ENCODE measurements around the gene HSPBP1.

The HSPBP1 gene

DNA sequence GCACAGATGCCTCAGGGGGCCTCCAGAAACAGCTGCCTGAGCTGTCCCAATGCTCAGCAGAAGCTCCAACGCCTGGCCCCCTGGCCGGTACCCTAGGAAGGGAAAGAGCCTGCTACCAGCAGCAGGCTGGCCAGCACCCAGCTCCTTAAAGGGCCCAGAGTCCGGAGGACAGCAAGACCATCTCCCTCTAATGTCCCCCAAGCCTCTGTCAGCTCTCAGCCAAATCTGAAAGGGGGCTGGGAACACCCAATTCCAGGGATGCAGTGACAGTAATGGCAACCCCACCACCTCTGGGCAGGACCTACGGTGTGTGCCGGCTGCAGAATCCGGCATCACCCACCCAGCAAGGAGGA is 25.3 kb downstream of the HSPBP1 start:
- DNase-seq (ENCODE audit: low spot score), result no peak

DNA sequence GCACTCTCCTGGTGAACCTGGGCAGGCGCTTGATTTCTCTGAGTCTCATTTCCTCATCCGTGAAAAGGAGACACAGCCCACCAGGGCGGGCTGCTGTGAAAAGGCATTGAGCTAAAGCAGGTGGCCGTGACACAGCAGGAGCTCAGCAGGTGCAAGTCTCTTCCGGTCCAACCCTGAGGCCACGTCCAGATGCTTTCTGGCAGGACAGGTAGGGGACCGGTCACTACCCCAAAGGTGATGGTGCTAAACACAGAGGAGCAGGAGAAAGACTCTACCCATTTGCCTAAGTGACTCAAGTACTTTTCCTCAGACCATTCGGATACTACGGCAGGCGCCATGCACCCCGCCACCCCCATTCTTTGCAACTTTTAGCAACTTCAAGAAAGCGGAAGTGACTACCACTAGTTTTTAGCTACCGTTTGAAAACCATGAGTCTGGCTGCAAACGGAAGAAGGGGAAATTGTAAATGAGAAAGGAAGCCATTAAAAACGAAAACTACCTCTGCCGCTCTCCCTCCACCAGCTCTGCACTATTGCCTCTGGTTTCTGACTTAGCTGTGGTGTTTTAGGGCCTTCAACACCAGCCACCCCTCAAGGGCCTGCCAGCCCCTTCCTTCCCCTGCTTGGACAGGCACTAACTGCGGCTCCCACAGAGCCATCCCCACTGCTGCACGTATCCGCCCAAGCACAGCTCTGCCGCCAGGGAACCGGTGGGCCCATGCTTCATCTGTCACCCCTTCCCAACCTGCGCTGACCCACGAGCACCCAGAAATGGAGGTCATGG is 25.9 kb downstream of the HSPBP1 start:
- no peak for DNase-seq (ENCODE audit: low spot score)

DNA sequence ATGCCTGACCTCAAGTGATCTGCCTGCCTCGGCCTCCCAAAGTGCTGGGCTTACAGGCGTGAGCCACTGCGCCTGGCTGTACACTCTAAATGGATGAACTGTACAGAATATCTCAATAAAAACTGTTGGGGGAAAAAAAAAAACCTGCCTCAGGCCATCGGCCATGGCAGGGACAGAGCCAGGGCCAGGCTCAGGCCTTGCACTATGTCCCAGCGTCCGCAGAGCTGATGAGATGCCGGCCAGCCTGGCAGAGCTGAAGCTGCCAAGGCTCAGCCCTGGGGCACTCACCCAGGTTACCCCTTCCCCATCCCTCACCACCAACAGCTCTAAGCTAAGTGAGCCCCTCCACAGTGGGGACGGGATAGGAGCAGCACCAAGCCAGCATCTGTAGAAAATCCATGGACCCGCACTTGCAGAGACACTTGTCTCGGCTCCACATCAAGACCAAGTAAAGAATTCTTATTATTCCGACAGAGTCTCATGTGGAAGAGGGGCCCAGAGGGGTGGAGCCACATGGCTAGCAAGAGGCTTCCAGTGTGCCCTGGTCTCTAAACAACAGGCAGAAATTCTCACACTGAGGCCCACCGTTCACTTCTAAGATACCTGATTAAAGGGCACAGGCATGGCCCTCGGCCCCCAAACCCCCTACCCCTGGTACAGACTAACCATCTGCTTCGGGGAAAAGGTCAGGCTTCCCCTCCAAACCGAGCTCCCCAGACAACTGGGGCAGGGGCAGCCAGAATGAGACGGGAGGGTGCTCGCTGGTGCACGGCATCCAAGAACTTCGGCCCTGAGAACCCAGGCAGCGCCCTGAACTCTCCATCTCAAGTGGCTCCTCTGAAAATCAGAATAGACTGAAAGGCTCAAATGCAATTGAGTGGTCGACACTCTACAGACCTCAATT is 26.9 kb downstream of the HSPBP1 start:
- DNase-seq (ENCODE audit: low spot score), result no peak

DNA sequence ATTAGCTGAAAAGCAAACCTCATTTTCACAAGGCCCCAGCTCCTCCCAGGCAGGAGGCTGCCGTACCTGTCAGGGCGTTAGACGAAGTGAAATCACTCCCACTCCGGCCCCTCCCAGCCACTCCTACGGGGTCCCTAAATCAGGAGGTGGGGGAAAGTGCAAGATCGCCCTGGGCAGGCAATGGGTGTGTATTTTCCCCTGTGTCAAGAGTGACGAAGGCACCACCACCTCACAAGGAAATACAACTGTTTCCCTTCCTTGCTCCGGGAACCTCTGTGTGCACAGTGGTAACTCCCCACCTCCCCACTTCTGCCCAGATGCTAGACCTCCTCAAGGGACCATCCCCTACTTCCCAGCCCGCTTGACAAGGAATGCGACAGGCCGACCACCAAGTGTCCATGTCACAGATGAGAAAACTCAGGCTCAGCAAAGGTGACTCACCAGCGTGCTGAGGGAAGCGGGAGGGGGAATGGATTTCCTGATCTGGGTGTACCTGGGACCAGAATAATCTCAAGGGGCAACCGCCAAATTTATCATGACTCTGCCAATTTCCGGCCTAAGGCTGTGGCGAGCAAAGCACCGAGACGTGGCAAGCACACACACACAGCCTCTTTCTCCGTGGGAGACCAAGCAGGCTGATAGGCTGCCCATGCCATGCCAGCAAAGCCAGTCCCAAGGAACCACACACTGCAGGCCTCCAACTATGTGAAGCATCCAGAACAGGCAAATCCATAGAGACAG is 28.4 kb downstream of the HSPBP1 start:
- no peak for DNase-seq (ENCODE audit: low spot score)

DNA sequence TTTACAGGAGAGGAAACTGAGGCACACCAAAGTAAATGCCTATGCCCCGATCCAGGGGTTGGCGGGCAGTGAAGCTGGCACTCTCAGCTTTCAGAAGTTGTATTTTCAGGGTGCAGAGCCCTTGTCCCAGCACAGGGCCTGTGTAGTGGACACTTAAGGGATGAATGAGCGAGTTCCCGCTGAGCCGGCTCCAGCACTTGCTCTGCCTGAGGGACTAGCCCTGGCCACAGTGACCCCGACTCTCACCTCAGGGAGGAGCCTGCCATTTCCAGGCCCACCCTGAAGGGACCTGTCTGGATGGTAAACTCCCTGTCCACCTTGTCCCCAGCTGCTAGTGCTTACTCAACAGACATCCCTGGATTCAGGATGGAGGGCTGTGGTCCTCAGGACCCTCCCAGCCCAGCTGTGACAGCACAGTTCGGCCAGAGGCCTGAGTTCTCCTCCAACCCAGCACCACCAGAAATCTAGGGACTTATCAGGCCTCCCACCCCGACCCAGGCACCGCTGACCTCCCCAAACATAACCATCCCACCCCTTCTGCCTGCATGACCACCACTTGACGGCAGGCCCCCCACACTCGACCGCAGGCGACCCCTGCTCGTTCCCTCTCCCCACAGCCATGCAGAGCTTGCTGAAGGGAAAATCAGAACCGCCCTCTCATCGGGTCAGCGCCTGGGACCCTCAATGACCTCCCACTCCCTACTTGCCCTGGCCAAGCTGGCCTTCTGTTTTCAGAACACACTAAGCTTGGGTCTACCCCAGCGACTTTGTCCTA is 29.5 kb downstream of the HSPBP1 start:
- no peak for DNase-seq (ENCODE audit: low spot score)

DNA sequence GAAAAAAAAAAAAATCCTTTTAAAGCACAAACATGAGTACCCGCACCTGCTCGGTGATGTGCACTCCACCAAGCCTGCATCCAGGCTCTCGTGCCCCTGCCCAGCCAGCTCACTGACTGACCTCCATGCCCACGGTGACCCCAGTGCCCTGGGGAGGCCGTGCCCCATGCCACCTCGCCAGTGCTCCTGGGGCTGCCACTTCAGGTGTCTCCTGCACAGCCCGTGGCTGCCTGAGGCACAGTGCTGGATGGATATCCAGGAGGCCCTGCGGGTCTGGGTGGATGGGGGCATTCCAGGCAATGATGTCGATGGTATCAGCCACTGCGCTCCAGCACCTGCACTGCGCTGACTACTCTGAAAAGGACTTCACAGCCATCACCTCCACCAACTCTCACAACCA is 30.1 kb downstream of the HSPBP1 start:
- no peak for DNase-seq (ENCODE audit: low spot score)

DNA sequence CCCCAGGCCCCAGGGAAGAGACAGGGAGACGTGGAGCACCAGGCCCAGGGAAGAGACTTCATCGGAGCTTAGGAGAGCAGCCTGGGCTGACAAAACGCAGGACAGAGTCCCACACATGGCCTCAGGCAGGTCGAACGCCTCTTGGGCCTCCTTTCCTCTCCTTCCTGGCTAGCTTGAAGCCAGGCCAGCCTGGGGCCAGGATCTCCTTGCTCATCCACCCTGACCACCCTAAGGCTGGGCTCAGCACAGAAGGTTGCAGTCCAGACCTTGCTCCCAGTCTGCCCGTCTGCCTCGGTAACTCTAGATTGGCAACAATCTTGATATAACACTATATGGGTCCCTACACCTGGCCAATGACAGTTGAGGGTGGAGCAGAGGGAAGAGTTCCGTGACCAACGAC is 31.2 kb downstream of the HSPBP1 start:
- no peak for DNase-seq (ENCODE audit: low spot score)

DNA sequence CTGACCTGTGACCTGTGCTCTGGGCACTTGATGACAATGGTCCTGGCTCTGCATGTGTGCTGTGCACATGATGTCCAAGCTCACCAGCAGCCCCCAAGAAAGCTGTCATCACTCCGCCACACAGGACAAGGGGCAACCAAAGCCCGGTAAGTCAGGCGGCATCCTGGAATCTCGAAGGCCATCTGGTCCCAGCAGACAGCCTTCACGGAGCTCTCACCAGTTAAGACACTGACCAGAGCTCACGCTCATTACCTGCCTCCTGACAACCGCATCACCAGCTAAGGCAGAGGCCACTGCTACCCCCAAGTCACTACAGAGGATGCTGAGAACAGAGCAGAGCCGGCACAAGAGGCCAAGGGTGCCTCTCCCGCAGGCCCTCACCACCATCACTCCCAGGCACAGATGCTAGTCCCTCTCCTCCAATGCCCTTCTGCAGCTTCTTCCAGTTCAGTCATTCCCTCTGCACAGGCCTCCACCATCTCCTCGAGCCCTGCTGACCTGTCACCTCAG is 31.7 kb downstream of the HSPBP1 start:
- DNase-seq (ENCODE audit: low spot score), result no peak

DNA sequence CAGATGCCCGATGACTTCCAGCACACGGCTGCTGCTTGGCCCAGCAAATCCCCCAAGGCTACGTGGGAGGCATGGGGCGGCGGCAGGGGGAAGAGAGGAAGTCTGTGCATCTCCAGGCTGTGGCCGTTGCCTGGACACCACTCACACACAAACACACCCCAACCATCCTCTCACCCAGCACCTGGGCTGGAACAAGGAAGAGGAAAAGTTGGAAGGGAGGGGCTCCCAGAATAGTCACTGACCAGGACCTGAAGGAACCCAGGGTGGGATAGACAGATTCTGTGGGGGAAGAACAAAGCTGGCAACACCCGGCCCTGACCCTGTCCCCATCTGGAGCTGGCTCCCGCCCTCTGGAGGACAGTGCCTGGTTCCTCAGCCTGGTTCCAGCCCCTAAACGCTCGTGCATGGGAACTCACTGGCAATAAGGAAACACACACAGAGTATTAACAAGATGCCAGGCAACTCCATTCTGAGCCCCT is 32.2 kb downstream of the HSPBP1 start:
- no peak for DNase-seq (ENCODE audit: low spot score)

DNA sequence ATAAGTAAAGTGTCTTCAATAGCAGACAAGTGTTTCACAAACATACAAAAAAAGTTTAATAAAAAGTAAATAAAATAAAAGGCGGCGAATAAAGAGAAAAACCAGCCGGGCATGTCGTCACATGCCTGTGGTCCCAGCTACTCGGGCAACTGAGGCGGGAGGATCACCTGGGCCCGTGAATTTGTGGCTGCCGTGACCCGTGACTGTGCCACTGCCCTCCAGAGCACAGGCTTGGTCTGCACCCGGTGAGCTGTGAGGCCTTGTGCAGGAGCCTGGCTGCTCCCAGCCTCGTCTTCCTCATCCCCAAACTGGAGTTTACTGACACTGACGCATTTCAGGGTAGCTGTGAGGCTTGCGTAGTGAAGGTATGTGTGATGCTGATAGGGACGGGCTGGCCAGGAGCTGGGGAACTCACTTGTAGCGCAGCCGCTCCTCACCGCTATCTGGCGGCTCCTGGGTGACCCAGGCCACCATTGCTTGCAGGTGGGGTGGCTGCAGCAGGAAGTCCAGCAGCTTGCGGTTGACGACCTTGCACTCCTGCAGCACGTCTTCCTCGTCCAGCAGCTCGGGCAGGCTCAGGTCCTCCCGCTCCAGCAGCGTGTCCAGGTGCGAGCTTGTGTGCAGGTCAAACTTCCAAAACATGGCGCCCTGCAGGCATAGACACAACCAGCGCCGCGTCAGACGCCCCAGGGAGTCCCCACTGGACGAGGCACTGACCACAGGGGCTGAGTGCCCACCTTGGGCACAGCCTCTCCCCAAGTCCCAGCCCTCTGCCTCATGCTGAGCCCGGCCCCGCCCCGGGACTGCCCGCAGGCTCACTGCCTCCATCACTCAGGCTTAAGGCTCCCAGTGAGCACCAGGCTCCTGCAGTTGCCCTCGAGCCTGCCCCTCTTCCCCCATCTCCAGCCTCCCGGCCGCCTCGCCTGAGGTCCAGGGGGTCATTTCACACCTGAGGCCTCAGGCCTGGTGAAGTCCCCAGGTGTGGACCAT is 33.2 kb downstream of the HSPBP1 start:
- no peak for DNase-seq (ENCODE audit: low spot score)

DNA sequence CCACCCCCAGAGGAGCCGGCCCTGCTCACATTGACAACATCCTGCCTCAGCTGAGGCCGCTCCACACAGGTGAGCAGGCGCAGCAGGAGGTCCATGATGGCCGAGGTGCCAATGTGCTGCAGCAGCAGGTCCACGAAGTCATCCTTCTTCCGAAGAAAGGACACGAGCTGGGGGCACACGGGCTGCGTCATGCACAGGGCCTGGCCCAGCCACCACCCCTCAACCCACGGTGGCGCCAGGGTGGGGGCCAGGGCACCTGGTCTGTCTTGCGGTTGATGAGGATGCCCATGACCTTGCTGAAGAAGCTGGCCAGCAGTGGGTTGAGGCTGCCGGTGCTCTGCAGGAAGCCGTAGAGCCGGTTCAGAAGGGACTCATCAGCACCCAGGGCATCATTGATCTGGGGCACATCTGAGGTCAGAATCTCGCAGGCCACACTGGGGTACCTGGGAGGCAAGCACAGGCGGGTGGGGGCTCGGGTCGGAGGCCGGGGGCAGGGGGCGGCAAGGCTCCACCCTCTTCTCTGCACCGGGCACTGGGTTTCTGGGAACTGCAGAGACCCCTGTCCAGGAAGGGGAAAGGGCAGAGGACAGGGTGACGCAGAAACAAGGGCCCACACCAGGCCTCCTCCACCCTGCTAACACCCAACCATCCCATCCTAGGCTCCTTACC is 34.5 kb downstream of the HSPBP1 start:
- DNase-seq (ENCODE audit: low spot score), result no peak

DNA sequence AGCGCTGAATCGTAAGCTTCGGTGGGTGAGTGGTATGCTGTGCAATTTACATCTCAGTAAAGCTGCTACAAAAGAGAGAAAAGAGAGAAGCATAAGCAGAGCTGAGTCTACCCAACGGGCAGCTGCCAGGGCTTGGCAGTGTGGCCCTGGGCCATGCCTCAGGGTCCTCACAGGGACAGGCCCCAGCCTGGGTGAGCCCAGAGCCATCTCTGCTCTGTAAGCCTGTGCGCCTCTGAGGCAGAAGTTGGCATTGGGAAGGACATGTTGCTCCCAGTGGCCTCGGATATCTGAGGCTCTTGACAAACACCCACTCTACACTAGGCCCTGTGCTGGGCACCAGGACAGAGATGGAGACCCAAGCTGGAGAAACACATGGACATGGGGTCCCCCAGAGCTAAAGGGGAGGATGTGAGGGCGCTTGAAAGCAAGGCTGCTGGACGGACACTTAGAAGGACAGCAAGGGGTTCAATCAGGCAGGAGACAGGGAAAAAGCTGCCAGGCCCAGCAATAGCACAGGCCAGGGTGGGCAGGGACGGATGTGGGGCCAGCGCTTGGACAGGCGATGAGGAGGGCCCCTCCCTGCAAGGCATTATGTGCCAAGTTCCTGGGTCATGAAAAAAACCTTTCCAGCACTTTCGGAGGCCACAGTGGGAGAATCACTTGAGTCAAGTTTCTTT is 35.8 kb downstream of the HSPBP1 start:
- no peak for DNase-seq (ENCODE audit: low spot score)

DNA sequence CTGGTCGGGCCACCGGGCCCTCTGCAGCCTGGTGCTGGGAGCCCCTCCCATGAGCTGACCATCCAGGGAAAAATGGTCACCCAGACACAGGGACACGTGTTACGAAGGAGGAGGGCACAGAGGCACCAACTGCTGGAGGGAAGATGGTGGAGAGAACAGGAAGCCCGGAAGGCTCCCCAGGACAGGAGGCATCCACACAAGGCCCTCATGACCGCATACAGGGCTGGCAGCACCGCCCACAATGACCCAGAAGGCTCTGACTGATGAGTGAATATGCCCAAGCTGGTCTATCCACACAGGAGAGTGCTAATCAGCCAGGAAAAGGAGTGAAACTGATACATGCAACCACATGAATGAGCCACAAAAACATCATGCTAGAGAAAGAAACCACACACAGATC is 37.4 kb downstream of the HSPBP1 start:
- DNase-seq (ENCODE audit: low spot score), result no peak

DNA sequence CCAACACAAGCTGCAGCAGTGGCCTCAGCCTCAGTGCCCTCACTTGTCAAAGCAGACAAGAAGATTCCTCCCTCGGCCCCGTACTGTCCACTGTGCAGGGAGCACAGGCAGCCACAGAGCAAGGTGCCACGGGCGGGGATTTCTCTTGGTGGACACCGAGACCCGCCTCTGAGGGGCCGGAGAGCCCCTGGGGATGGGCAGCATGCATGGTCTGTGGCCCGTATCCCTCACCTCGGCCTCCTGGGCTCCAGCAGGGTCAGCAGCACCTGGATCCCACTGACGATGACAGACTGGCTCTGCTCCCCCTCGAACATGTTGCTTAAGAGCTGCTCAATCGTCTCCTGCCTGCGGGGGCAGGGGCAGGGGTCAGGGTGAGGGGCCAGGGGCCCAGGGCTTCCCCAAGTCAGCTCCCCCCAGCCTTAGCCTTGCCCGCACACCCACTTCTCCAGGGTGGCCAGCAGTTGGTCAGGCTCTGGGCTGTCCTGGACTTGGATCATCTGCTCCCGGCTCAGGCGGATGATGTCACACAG is 37.9 kb downstream of the HSPBP1 start:
- no peak for DNase-seq (ENCODE audit: low spot score)

DNA sequence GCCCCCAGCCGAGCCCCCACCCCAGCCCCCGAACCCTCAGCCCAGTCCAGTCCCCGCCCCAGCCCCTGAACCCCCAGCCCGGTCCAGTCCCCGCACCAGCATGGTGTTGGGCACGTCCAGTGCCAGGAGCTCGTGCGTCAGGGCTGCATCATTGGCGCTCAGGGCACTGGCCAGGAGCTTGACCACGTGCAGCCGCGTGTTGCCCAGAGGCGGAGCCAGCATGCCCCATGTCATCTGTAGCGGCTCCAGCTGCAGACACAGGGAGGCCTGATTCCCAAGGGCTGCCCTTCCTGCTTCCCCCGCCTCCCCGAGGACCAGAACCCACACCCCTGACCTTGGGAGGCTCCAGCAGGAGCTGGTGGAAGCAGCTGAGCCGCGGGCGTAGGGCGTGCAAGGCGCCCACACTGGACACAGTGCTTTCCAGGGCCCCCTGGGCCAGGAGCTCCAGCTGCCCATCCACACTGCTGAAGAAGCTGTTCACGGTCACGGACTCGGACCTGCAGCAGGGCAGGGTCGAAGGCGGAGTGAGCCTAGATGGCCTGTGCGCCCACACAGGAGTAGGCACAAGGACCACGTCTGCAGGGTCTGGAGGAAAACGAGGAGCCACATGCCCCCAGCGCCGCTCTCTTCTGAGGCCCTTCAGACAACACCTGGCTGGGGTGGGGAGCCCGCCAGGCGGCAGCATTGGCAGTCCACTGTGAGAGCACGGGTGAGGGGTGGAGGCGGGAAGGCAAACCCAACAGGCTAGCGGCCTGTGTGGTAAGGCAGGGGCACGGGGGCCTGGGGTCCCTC is 38.6 kb downstream of the HSPBP1 start:
- DNase-seq (ENCODE audit: low spot score), result no peak

DNA sequence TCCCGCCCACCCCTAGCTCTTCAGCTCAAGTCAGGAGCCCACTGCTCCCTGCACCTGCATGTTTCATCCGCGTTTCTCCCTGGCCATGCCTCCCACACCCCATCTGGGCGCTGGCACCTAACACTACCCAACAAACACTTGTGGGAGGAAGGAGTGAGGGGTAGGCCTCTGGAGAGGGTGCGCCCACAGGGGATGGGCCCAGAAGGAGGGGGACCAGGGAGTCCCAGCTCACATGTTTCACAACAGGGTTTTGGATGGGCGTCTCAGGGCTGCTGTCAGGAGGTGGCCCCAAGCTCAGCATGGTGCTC is 39.2 kb downstream of the HSPBP1 start:
- DNase-seq (ENCODE audit: low spot score), result no peak

DNA sequence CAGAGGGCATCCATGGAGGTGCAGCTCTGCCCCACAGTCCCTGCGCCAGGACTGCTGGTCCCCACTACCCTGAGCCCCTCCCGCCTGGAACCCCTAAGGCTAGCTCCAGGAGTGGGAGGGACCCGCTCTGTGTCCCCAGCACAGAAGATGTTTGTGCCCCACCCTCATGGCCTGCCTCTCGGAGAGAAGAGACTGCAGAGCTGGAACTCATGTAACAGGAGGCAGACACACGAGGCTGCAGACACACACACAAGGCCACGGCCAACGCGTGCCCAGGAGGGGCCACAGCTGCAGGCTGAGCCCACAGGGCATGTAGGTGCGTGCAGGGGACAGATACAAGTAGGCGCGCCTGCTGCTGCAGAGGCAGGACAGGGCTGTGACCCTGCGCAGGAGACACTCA is 40.9 kb downstream of the HSPBP1 start:
- DNase-seq (ENCODE audit: low spot score), result no peak

DNA sequence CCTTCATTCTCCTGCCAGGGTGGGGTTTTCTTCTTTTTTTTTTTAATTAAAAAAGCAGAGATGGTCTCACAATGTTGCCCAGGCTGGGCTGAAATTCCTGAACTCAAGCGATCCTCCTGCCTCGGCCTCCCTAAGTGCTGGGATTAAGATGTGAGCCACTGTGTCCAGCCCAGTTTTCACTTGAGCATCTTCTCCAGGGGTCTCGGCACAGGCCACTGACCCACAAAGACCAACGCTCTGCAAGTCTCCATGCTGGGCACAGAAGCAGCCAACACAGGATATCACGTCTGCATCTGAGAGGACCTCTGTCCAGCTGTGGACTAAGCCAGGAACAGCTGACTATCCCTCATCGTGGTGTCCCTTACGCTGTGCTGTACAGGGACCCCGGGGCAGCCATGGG is 41.9 kb downstream of the HSPBP1 start:
- DNase-seq (ENCODE audit: low spot score), result no peak

All from D341Med (cell line).